HG03039 (cell line): ENCODE results near the gene TMEM54.

Source experiments
- ATAC-seq: cut with Tn5 transposase; IDR thresholded peaks from one replicate; pipeline ENCODE4 v1.9.1; 2021; ENCODE audit warnings: mild to moderate bottlenecking, moderate library complexity; ENCODE audit not compliant: unreplicated experiment

TMEM54 gene

DNA sequence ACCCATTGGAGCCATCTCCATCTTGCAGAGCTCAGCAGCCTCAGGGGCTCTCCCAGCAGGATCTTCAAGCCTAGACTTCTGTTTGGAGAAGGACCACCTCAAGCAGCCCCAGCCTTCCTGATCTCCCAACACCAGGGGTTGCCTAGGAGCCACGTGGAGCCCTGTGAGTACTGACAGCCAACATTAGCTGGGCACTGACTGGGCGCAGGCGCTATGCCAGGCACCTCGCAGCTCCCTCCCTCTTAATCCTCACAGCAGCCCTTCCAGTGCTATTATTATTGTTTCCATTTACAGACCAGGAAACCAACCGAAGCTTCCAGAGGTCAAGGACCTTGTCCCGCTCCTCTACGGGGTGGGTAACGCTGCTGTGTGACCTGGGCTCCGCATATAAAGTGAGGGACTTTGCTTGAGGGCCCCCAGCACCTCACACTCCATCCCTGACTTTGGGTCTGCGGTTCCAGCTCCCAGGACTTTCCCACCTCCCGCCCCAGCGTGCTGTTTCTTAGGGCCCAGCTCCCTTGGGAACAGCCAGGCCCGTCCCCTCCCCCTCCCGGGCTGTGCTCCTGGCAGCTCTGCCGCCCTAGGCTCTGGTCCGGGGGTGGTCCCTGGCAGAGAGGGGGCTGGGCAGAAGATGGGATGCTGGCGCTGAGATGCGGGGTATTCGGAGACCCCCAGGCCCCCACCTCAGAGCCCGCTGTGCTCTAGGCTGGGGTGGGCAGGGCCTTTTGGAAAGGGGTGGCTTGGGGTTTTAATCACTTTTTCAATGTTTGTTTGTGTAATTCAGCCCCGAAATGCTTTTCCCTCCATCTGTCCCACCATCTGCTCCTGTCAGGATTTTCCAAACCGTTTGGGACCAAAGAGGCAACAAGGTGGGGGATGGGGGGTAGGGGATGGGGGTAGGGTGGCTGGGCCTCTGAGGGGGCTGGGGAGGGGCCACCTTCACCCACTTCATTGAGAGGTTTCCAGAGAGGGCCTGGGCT, 19.0 kb downstream of the TMEM54 start:
- ATAC-seq = no peak

DNA sequence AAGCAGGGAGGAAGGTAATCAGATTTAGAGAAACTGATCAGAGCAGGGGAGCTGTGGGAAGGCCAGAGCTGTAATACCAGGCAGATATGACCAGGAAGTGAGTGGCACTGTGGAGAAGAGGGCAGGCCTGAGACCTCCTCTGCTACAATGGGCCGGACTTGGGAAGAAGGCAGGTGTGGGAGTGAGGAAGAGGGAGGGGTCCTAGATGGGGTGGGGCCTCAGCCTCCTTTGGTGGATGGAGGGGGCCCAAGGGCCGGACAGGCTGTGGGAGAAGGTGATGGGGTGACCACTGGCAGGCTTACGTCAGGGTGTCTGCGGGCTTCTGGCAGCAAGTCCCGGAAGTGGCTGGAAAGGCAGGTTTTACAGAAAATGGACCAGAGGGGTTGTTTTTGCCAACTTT, 19.9 kb downstream of the TMEM54 start:
- no peak for ATAC-seq

DNA sequence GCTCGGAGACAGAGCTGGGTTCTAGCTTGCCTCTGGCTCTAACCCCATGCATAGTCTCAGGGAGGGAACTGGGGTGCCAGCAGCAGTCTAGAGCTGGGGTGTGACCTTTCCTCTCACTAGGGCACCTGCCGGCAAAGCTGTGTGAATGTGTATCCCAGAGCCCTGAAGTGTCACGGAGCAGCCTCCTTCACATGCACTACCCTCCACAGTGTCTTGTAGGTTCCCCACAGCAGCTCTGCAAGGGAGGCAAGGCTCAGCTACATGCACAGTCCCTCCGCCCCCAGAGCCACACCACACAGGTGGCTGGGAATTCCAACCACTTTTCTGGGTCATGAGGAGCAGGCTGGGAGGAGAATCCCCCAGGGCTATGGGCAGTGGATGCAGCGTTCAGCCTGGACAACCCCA, 22.6 kb downstream of the TMEM54 start:
- no peak for ATAC-seq

DNA sequence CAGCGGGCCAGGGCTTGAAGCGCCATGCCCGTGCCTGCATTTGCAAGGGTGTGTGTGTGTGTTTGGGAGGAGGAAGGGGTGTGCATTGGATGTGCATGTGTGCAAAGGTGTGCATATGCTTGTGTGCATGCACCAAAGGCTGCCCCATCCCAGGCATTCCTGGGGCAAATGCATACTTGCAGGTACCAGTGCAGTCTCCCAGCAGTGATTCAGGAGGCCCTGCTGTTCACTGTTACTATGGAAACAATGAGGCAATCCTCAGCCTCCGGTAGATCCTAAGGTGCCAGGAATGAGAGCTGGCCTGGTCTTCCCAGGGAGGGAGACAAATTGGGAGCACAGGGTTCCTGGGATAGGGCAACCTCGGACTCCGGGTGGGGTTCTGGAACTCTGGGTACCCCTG, 23.0 kb downstream of the TMEM54 start:
- no peak for ATAC-seq

DNA sequence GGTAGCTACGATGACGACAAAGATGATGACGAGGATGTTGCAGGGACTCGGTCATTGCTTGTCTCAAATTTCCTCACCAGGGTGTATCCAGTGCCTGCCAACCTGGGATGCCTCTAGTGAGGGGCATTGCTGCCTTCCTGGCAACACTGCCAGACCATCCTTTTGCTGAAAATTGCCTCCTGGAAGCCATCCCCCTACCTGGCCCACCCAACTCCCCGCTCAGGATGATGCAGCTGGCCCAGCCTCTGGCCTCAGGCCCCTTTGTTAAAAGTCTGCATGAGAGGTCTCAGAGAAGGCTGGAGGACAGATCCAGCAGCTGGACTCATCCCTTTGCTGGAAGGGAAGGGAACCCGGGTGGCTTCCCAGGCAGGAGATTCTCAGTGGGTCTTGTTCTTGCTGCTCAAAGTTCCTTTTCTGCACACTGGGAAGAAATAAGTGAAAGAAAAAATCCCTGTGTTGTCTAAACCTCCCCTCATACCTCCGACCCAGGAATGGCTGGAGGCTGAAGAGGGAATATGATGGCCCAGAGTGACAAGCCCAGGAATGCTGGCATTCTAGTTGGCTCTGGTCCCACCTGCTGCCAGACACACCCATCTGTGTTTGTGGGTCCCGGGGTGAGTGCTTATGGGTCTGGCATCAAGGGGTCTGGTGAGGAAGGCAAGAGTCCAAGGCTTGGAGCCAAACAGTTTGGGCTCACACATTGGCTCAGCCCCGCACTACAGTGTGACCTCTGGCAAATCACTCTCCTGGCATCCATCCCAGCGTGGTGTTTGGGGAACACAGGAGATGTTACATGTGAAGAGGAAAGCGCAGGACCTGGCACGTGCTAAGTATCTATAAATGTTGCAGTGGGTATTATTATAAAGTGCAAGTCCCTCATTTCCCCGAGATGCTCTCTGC, 23.7 kb downstream of the TMEM54 start:
- ATAC-seq = no peak

DNA sequence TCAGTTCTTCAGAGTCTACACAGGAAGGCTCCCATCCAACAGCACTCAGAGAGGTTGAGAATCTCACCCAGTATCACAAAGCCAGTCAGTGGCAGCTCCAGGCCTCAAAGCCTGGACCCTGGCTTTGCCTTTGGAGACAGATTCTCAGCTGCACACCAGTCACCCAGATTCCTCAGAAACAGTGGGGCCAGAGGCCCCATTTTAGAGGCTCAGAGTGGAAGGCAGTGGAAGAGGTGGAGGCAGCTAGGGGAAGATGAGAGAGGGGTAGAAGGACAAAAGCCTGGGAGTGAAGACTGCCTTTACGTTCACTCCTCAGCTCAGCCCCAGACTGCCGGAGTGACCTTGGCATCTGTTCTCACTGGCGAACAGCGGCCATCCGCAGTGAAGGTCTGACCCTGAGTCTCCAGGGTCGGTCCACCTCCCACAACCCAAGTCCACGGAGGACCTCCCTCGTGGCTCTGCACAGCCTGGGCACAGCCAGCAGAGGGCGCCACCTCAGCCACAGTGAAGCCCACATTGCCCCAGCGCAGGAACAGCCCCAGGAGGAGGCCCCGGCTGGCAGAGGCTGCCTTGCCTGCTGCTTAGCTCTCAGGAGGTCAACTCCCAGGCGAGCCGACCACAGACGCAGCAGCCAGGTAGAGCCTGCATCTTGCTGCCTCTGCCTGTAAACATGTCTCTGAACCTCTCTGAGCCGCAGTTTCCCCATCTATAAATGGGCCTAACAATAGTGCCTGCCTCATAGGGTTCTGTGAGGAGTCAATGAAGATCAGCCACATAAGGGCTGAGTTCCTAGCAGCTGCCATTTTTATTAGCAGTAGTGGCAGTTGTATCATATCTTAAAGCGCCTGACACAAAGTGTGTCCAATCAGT, 24.6 kb downstream of the TMEM54 start:
- no peak for ATAC-seq

DNA sequence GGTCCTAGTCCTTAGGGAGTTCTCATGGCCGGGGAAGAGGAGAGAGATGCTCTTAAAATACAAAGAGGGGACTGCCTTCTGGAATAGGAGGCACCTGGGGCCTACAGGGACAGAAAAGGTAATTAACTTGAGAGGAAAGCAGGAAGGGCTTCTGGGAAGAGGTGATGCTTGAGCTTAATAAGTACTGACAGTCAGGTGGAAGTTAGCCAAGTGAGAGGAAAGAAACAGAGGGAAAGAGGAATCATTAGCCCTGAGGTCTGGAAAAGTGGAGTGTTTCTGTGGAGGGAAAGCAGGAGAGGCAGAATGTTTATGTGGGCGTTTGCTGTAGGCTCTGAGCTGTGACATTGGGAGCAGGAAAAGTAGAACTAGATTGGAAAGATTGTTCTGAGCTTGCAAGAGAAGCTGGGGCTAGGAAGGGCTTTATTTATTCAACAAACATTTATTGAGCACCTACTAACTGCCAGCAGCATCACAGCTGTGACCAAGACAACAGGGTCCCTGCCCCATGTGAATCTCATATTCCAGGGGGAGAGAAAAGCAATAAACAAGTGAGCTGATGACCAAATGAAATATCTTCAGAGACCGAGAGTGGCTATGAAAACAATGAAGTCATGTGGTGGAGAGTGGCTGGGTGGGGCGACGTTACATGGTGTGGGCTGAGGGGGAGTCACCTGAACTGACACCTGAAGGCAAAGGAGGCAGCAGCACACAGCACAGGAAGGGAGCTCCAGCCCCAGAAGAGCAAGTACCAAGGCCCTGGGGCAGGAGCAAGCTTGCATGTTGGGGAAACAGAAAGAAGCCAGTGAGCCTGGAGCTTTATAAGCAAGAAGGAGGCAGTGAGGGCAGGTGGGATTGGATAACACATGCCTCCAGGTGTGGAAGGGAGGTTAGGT, 26.1 kb downstream of the TMEM54 start:
- no peak for ATAC-seq

DNA sequence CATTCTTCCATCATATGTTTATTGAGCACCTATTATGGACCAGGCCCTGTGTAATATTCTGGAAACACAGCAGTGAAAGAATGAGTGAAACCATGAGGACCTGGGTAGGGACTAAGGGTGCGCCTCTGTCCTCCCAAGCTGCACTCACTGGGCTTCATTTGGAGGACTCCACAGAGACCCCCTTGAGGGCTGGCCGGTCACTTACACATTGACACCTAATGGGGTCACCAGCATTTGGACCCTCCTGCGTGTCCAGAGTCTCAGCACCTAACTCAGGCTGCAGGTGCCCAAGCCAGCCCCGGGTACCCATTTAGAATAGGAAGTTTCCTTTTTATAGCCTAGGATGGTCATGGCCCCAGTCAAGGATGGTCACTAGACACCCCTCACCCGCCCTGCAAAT, 27.7 kb downstream of the TMEM54 start:
- ATAC-seq = no peak

DNA sequence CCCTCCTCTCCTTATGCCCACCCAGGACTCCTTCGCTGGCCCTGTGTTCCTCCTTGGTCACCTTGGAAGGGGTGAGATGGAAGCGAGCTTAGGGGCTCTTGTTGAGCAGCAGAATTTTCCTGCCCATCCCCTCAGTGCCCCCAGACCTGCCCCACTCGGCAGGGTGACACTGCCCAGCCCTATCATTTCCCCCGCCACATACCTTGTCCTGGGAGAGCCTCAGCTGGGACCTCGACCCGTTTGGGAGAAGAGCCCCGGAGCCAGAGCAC, 29.1 kb downstream of the TMEM54 start:
- ATAC-seq = no peak

DNA sequence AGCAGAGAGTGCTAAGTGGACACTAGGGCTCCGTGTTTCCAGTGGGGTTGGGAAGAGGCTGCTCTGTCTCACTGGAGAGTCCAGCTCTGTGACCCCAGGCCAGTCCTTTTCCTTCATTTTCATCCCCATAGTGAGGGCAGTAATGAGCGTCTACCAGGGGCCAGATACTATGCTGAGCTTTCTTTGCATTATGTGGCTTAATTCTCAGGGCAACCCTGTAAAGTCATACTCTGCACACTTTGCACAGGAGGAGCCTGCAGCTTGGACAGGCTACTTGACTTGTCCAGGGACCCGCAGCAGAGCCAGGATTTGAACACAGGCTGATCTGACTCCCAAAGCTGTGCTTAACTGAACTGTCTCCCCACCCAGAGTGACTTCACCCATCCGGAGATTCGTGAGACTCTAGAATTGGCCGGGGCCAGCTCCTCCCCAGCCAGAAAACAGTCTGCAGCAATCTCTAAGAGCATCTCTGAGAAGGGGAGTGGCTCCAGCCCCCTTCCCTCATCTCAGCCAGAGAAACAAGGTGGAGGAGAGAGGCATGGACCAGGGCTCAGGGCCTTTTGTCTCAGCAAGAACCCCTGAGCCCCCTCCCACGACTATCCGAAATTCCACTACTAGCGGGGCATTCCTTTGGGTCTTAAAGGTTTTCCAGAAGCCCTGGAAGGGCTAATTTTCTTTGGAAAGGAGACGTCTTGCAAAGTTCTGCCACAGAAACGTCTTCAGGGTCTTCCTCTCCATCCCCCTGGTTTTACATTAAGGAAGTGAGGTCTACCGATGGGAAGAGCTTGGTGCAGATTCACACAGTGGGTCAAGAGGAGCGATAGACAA, 29.6 kb downstream of the TMEM54 start:
- no peak for ATAC-seq

DNA sequence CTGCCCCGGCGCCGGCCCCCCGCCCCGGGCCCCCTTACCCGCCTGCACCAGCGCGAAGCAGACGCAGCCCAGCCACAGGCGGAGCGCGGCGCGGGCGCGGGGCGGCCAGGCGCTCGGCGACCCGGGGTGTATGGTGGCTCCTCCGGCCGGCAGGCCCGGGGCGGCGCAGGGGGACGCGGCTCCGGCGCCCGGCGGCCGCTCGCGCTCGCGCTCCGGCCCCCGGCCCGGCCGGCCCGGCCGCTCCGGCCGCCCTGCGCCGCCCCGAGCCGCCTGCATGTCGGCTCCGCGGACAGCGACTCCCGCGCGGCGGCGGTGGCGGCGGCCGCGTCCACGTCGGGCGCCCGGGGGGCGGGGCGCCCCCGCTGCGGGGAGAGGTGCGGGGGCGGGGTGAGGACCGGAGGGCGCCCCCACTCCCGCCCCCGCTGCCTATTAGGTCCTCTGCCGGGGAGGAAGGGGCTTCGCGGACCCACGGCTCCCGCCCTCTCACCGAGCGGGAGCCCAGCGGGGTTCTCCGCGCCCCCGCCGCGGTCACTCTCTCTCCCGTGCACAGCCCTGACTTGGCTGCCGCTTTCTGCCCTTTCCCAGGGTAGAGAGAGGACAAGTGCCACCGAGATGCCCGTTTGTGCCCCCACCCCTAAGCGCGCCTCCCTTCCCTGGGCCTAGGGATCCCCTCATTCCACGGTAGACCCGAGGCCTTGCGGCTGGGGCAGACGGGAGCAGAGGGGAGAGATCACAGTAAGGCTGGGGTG, 30.4 kb downstream of the TMEM54 start, which contains the start of gene FNDC5:
Gene FNDC5, minus strand, starts transcription at position 298 of the 749 bp plus-strand sequence.
- no peak for ATAC-seq

DNA sequence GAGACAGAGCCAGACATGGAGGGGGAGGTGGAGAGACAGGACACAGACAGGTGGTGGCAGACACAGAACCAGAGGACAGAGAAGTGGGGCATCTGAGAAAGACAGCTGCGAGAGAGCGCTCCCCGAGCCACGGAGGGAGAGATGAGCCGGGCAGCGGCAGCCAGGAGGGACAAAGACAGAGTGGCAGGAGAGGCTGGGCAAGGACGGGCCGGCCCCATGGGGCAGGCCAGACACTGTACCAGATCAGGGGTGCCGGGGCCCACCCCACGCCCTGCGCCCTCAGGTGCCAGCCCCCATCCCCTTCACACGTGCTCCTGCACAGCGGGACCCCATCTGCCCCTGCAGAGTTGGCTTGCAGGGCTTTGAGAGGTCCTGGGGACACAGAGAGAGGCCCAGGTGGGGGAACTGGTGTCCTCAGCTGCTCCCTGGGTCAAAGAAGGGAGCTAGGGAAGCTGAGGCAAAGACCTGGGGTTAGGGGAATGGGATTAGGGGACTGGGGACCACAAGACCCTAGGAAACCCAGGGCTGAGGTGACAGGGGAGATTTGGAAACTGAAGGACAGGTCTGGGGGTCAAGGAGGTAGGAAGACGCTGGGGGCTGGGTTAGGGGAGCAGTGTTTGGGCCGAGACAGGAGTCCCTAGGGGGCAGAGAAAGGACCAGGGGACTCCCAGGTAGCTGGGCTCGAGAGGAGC, 31.1 kb downstream of the TMEM54 start:
- no peak for ATAC-seq

DNA sequence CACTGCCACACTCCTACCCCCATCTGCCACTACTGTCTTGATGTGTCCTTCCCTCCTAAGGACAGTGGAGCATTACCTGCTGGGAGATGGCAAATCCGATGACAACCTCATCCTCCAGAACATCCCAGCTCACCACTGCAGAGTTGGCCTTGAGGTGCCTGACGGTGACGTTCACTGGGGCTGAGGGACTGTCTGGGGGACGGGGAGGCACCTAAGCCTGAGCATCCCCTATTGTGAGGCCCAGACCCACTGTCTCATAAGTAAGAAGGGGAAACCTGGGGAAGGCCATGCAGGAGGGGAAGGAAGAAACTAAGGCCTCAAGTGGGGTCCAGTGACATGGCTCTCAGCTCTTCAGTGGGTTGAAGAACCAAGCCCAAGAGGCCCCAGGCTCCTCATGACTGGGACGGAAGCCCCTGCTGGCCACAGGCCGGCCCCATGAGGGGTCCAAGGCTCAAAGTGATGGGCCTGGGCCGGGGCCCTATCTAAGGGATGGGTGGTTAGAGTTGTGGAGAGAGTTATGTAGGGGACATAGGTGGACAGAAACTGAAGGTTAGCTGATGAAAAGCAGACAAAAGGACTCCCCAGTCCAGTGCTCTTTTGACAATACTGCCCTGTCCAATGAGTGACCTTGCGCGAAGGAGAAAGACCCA, 32.3 kb downstream of the TMEM54 start:
- no peak for ATAC-seq

DNA sequence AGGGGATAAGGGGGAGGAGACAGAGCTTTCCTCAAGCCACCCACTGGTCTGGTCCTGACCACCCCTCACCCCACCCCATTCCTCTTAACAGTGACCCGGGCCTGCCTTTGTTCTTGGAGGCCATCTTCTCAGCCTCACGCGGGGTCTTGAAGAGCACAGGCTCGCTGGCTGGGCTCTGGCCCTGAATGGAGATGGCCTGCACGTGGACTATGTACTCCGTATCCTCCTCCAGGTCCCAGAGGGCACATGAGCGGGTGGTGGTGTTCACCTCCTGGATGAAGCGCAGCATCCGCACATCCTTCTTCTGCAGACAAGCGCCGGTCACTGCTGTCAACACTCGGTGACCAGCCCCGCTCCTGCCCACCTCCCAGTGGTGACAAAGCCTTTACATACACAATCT, 33.1 kb downstream of the TMEM54 start:
- ATAC-seq = no peak

DNA sequence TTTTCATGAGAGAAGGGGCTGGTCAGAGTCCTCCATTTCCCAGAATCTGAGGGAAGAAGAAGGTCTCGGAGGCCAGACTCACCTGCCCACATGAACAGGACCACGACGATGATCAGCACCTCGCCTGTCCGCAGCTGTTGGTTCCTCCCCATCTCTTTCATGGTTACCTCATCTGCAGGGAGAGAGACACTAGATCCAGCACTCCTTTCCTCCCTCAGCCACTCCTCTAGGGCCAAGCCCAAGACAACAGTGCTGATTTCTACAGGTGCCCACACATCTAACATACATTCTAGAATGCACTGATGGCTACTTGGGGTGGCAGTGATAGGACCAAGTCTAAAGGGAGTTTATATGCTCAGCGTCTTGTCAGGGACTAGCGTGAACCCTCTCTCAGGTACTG, 33.5 kb downstream of the TMEM54 start:
- no peak for ATAC-seq

DNA sequence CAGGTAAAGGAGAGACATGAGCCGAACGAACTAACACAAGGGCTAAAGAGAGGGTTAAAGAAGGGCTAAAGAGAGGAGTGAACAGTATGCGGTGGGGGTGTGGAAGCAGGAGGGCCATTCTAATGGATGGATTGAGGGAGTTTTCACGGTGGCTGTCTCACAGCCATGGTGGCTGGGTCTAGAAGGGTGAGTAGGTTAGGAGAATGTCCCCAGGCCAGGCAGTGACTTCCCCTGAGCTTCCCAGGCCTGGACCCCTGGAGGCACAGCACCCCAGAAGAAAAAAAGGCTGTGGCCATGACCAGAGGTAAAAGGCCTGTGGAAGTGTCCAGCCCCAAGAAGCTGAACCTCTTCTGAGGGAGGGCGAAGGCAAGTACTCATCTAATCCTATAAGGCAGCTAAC, 34.0 kb downstream of the TMEM54 start:
- ATAC-seq = no peak

DNA sequence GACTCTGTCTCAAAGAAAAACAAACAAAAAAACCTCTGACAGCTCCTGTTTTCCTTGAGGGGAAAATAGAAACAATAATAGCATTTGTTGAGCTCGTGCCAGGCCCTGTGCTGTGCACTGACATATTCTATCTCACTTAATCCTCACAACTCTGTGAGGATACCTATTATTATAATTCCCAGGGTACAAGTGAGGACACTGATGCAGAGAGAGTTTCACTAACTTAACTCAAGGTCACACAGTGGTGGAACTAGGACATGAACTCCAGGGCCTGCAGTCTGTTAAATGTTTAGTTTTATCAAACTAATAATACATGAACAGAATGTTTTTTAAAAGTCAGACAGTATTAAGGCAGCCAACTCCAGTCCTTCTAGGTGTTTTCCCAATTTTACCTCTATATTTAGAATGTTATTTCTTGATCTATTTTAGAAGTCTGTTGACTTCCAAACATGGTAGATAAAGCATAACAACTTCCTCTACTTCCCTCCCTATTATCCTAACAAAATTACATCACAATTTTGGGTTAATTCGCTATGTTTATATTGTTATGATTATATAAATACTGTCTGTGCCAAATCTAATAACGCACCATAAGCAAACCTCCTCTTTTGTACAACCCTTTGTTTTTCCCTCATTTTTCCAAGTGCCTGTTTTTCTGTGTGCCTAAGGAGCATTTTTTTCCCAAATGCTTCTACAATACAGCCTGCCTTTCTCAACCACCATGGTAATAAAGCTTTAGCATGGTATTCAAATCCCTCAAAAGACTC, 35.4 kb downstream of the TMEM54 start:
- ATAC-seq = no peak
